Fibroblast of skin of right biceps (primary cell): ENCODE results near the gene MACROD2.

Experiments
- DNase-seq: peaks from one replicate; pipeline ENCODE4 v3.0.0-alpha.2; 2013

Gene MACROD2

DNA sequence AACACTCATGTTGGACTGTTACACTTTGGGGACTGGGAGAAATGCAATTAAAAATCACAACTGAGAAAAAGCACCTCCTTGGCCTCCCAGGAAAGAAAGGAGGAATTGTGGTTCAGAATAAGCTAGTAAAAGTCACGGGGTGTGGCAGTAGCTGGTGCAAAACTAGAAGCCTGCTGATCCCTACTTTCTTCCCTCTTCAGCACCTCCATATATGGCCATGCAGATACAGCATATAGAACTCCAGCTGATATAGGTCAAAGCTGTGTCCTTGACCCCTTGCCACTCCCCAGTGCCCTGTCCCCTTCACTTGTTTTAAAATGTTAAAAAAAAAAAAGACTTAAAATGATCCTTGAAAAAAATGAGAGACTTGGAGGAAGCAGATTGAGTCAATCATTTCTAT lies 347.6 kb downstream of the MACROD2 start:
- no peak for DNase-seq

DNA sequence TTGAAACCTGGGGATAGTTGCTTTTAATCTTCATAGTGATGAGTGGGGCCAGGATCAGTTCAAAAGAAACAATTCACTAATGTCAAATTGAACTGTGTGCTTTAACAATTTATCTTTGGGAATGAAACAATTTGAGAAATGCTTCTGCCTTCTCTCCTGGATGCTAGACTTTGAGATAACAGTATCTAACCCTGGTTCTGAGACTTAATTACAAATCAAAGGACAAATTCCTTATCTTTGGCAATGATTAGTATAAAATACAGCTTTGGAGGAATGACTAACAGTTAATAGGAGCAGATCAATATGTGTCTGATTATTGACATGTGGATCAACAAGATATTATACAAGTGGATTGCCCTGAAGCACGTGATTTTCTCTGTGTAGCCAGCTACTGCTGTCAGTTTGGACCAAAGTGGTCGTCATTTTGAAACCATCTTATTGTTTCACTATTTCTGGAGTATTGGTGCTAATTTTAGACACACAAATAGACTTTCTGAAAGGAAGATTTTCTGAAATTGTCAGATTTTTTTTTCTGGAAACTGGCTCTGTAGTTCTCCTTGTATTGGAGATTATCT lies 348.3 kb downstream of the MACROD2 start:
- DNase-seq: no peak

DNA sequence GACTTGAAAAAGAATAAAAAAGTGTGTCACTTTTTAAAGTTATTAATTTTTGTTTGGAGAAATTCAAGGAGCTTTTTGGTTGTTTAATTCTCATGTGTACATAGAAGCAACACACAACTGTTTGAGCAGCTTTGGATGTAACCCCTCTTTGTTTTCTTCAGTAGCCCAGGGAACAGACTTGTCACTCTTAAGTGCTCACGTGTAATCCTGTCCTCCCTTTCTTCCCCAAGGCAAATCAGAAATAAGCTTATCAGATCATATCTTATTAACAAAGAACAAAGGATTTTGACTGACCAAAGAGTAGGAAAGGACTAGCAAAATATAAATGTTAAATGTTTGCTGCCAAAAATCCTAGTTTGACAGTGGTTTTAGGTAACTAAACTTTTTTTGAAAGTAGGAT lies 349.4 kb downstream of the MACROD2 start:
- no peak for DNase-seq

DNA sequence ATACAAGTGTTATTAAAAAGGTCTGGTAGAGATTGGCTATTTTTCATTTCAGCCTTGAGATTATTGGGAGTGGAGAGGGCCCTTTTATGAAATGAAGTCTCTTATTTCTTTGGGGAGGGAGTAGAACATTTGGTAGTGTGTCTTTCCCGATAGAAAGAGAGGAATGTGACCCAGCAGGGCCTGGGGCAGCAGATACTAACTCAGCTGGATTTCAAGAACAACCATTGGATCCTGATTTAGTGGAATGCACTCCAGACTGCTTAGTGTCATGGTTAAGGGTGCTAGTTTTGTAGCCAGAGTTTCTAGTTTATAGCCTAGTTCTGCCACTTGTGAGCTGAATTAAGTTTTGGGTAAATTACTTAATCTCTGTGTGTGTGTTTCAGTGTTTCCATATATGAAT lies 360.5 kb downstream of the MACROD2 start:
- no peak for DNase-seq

DNA sequence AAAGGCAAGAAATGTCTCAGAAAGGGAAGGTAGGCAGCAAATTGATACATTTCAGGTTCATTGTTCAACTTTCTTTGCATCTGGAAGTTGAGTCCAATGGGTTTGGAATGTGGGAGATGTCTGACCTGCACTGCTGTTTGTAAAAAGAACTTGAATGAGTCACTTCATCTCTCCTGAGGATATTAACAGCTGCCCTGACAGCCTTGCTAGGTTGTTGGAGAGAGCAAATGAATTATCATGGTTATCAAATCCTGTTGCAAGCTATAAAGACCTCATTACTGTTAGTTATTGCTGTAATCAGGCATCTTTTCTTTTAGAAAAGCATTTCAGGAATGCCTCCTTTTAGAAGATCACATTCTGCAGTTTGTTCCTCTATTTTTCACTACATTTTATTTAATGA lies 365.1 kb downstream of the MACROD2 start:
- DNase-seq: peak; percentile 43

DNA sequence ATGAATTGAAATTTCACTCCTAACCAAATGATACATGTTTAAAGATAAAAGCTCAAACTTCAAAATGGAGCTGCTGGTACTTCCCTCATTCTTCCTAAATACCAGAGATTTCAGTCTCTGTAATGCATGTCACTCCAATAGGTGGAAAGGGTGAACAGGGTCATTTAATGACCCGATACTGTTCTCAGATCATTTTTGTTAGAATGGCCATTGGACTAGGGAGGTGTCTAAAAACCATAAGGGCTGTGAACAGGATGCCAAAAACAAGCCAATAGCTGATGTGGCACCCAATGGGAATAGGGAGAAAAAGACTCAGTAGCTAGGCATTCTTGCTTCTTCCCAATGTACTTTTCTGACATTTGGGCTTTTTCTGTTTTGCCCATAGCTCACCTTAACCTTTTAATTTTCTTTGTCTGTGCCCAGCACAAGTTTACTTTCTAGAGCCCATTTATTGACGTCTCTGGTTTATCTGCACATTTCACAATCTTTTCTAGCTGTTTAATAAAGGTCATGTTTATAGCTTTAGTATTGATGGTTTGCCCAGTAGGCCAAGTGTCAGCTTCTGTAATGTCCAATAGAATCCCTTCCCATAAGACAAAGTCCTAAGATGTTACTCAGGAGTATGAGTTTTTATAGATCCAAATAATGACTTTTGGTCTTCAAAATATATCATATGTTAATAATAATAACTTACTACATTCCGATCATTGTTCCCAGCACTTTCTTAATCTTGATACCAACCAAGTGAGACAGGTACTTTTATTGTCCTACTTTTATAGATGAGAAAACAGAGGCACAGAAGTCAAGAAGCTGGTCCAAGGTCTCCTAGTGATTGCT lies 366.4 kb downstream of the MACROD2 start:
- DNase-seq: no peak

DNA sequence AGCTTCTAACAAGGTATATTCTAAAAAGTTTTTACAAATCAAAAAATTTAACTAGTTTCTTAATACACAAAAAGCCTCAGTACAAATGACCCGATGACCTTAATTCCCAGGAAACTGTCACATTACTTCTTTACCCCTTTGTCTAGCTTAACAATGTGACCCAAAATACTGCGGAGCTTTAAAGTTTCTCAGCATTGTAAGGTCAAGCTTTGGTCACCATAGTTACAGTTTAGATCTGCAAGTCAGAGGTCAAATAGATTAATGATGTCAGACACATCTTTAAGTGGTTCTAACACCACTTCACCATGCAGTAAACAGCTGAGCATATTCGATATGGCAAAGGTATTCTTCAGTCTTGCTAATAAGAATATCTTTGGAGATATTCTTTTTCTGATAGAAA lies 378.9 kb downstream of the MACROD2 start:
- DNase-seq: no peak

DNA sequence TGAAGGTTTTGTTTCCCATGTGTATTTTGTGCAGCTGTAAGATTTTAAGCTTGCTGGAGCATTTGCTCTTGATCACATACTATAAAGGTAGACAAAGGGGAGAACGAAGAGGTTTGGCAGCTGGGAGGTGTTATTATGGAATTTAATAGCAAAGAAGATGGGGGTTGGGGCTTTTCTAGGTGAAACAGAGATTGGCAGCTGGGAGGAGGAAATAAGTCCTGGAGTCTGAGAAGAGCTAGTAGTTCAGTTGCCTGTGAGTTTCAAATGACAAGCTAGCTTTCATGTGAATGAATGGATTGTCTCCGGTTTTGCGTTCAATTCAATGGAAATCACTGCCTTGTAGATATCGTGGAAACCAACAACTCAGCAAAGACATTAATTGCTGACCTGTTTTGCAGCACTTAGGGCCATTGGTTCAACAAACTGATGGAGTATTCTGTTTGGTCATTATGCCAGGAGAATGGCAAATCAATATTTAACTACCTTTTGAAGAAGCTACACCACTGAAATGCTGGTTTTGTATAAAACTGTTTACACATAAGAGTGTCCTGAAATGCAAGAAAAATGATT lies 380.2 kb downstream of the MACROD2 start:
- DNase-seq: no peak

DNA sequence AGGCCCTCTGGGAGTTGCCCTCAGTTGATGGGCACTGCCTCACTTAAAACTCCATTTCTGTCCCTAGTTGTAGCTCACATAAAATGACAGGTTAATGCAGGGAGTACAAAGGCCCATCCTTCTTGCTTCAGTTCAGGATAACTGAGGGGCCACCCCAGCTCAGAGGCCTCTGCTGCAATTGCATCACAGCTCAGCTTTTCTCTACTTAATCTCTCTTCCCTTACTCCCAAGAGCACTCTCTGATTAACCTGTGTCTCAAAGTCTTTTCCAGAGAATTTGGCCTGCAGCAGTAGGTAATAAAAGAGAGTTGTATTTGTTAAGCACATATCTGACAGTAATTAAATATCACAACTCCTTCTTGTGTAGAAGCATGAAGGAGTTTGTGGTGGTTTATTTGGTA lies 383.0 kb downstream of the MACROD2 start:
- no peak for DNase-seq

DNA sequence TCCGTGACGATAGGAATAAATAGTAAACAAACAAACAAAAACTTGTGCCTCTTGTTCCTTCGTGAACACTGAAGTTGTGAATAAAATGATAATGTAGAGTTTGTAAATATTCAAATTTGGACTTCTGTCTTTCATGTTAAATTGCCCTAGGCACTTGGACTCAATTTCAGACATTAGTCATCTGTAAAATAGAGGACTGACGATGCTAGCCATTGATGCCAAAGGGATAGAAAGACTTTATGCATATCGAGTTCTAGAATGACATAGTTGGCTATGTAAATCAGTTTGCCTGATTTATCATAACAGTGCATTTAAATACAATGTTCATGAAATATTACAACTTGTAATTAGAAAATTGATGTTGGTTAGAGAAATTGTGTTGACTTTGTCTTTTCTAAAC lies 388.0 kb downstream of the MACROD2 start:
- DNase-seq: no peak

DNA sequence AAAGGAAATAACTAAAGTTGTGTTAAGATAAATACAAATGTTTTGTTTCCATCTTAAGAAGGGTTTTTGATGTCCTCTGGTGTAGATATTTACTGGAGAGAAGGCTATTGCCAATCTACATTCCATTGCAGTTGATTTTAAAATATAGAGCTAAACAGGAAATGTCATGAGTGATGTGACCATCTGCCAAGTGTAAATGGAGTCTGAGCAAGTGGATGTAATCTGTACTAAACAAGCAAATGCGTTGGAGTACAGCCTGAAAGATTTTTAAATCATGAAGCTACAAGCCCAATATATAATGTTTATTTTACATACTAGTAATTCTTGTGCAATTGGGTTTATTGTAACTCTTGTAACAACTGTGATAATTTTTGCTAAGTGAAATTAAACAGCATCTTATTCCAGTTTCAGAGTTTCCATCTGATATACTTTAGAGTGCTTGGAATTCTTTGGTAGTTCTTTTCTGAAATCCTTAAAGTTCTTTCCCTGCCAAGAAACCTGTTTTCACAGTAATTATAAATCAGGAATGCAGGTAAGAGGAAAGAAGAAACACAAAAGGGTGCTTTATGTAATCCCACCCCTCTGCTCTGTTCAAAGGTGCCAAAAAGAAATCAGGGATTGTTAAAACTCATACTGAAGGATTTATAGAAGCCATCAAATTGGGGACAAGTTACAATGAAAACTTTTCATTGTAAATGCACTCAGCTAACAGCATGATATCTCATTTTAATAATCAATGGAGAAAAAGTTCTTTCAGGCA lies 389.3 kb downstream of the MACROD2 start:
- DNase-seq: no peak

DNA sequence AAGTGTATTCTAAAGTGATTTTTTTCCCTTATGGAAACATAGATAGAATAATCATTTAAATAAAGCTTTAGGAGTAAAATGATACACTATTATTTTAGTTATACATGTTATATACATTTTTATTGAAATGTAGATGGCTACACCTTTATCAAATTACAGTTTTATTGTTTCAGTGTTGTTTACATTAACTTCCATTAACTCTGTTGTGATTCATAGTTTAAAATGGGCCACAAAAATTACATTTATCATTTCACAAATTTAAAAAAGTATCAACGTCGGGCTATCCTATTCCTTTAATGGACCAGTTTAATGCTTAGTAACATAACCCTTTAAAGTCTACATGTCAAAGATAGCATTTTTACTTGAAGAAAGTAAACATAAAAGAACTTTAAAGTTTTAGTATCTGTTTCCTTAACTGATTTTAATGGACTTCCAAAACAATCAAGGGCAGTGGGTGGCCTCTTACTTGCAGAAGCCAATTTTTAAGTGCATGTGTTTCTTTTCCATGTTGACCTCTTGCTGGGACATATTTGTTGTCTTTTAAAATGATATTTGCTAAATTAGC lies 389.9 kb downstream of the MACROD2 start:
- no peak for DNase-seq

DNA sequence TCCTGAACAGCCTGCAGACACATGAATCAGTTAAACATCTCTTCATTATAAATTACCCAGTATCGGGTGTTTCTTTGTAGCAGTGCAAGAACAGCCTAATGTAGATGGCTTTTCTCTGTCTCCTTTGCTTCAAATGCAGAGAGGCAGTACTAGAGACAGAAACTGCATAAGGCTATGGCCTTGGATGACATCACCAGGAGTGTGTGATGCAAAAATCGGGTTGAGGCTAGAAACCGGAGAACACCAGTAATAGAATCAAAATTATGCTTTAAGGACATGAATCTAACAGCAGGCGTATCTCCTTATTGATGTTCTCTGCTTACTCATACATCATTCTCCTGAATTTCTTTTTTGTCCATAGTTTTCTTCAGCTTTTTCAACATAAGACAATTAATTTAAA lies 391.4 kb downstream of the MACROD2 start:
- no peak for DNase-seq

DNA sequence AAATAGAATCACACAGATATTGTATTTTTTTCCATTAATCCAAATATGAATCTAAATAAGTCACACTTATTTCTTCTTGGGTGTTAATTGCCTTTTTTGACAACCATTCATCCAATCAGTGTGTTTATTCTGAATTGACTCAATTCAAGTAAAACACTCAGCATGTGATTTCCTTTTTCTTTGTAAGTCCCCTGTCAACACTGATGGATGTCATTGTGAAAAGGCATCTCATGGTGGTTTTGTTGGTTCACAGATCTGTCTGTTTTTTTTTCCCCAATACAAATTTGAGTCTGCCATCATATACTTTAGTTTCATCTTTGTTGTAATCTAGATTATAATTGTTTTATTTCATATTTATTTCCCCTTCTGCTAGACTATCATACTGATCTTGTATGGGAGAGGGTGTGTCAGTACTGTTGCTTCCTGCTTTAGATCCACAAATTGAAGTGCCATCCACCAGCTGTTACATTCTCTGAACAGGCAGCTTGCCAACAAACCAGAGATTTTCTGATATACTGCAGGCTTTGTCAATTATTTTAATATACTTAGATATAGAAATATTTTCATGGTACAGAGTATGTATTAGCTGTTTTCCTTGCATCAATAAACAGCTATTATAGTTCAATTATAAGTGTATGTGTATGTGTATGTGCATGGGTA lies 406.3 kb downstream of the MACROD2 start:
- DNase-seq: no peak

DNA sequence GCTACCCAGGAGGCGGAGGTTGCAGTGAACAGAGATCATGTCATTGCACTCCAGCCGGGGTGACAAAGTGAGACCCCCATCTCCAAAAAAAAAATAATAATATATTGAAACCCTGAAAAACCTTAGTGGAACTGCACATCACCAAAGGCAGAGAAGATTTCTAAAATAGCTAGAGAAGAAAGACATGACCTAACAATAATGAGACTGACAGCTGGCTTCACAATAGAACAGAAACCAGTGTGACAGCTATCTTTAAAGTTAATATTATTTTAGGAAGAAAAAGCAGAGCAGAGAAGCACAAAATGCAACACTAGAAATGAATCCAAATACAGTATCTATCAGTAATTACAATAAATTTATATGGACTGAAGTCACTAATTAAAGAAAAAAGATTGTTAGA lies 409.2 kb downstream of the MACROD2 start:
- no peak for DNase-seq

DNA sequence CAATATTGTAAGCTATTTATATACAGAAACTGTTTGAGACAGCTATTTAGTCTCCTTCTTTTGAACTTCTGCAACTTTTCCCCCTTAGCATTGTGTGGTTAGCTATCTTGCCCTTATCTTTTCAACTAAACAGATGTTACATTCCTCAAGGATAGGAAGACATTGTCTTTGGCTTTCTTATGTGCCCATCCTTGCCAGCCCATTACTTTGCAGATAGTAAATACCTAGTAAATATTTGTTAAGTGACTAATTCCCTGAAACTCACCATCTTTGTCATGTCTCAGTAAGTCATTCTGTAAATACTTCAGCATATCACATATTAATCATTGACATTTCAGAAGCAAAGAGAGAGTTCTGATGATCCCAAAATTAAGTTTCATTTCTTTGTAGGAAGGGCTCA lies 411.2 kb downstream of the MACROD2 start:
- peak; percentile 33 for DNase-seq

DNA sequence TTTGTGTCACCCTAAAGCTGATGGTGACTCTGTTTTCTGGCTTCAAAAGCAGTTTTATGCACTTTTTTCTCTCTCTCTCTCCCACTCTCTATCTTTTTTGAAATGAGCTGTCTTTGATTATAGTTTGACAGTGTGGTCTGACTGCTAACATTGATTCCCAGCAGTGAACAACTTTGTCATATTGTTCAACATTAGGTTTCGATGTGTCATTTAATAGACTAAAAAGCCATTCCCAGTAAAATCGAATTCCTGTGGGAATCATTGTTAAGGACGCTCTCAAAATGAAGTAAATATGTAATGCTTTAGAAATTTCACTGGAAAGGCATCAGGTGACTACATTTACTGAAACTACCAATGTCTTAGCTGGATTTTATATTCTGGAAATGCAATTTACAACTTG lies 412.0 kb downstream of the MACROD2 start:
- DNase-seq: peak; percentile 18

DNA sequence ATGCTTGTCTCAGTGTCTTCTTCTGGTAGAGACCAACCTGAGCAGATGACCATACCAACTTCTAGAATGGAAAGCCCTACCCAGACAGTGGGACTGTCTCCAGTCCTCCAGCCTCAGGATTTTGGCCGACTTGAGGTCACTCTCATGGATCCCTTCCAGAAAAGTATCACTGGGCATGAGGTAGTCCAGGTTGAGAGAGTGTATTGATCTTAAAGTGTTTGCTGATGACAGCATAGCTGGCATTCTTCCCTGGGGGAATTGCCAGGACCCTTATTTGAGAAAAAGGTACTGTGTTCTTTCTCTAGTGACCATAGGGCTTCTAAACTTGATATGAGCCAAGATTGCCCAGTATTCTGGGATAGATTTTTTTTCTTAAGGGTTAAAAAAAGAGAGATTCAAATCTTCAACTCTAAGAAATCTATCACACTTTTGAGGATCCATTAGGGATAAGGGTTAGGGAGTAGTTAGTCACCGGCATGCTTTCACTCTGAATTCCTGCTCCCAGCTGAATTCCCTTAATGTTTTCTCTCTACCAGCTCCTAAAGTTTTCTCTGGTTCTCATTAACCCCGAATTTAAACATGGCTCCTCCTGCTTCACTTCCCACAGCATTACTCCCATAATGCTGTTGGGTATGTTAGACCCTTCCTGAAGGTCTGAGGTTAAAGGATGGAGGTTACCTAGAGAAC lies 415.7 kb downstream of the MACROD2 start:
- no peak for DNase-seq

DNA sequence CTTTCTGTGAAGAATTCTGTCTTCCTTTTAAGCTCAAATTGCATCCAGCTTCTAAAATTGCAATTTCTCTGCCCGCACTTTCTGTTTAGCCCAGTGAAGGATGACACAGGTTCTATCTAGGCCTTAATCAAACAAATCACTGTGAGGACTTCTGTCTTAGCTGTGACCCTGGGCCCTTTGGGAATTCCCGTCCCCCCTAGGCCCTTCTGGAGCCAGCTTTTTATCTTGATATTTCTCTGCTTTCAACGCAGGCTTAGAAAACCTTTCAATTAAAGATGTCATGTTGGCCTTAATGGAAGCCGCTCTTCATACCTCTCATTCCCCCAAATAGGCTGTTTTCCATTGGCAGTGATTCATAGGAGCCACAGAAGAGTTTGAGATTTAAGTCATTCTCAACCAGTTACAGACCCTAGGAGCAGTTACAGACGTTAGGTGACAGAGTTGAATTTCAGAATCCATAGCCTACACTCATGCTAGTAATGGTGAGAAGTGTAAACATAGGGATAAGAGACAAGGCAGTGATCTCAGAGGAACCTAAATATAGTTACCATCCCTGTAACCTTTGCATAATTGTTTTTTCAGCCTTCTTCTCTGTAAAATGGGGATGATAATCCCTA lies 416.9 kb downstream of the MACROD2 start:
- no peak for DNase-seq

DNA sequence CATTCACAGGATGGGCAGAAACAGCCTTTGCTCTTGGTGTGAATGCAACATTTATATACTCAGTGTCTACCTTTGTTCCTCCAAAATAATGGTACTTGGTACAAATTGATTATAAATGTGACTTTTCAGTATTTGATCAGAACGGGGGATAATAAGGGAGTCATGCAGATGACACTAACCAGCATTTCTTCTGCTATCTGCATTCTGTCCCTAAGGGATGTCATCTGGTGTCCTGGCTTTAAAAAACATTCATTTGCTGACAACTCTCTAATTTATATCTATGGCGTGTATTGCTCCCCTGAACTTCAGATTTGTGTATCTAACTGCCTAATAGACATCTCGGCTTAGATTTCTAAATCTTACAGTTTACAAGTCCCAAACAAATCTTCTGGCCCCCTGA lies 418.5 kb downstream of the MACROD2 start:
- no peak for DNase-seq

DNA sequence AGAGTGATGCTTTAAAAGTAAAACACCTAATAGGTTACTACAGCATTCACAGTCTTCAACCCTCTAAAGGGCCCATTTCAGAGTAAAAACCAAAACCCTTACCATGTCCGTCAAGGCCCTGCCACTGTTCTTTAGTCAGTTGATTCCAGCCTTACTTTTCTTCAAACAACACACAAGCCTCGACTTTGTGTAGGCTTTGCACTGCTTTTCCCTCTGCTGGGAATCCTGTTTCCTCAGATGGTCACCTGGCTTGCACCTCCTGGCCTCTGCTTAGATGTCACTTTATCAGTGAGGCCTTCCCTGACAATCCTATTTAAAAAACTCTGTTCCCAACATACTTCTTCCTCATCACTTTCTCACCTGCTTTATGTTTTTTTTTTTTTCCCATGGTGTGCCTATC lies 419.2 kb downstream of the MACROD2 start:
- no peak for DNase-seq

DNA sequence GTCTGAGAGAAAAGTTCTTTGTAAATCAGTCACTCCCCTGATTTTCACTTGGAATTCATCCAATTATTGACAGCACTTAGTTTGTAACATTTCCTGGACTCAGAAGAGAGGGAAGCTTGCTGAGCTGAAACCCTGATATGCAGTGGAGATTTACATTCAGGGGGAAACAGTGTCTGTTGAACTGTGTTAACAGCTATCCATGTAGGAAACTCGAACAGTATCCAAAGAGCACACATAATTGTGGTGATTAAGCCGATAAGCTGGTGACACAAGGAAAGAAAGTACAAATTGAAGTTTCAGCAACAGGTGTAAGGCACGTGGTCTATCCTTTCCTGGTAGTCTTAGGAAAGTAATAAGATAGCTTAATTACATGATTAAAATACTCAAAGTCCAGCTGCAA lies 420.2 kb downstream of the MACROD2 start:
- no peak for DNase-seq
